Liver (tissue), 3 donors: ENCODE data around the gene POLR2L.

ENCODE experiments used
- SP1 ChIP-seq: IDR thresholded peaks from 2 replicates; pipeline ENCODE4 v1.6.1; 2018; ENCODE audit warnings: antibody characterized with exemption, mild to moderate bottlenecking
- TF ChIP-seq, protein P1 (sequence below): fragments of 150-350 bp; IDR thresholded peaks from 2 replicates; pipeline ENCODE4 v1.5.1; 2017; ENCODE audit warnings: improper control_type of control experiment, low read depth, low read length; ENCODE audit not compliant: missing input control
- donor health status: healthy.
- donor health status: healthy.

- no peak for TF ChIP-seq SP1
- TF ChIP-seq, protein P1, sequence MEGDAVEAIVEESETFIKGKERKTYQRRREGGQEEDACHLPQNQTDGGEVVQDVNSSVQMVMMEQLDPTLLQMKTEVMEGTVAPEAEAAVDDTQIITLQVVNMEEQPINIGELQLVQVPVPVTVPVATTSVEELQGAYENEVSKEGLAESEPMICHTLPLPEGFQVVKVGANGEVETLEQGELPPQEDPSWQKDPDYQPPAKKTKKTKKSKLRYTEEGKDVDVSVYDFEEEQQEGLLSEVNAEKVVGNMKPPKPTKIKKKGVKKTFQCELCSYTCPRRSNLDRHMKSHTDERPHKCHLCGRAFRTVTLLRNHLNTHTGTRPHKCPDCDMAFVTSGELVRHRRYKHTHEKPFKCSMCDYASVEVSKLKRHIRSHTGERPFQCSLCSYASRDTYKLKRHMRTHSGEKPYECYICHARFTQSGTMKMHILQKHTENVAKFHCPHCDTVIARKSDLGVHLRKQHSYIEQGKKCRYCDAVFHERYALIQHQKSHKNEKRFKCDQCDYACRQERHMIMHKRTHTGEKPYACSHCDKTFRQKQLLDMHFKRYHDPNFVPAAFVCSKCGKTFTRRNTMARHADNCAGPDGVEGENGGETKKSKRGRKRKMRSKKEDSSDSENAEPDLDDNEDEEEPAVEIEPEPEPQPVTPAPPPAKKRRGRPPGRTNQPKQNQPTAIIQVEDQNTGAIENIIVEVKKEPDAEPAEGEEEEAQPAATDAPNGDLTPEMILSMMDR = no peak
Observed at GRCh38 chr11:794013-794765, 48.1 kb downstream of the POLR2L start.
